Activated CD4-positive, CD25-positive, alpha-beta regulatory T cell treated with anti-CD3 and anti-CD28 coated beads, Interleukin-2, amount 50 U/mL, for 72 hours (primary cell): ENCODE measurements around the gene LETM1.

ENCODE experiments used
- DNase-seq: peaks from one replicate; pipeline ENCODE4 v3.0.0; 2021

Gene LETM1

GRCh38 chr4:1805493-1806222, 50.3 kb downstream of the LETM1 start:
- DNase-seq: no peak

- no peak for DNase-seq
These were observed 51.1 kb downstream of the LETM1 start for GRCh38 chr4:1804638-1805492.

GRCh38 chr4:1803523-1804423, 52.2 kb downstream of the LETM1 start:
- no peak for DNase-seq

GRCh38 chr4:1802720-1803522, 53.0 kb downstream of the LETM1 start:
- no peak for DNase-seq

GRCh38 chr4:1802151-1802715, 53.7 kb downstream of the LETM1 start:
- no peak for DNase-seq

- no peak for DNase-seq
These were observed 54.5 kb downstream of the LETM1 start for GRCh38 chr4:1801286-1801958.

GRCh38 chr4:1800805-1801204, 55.2 kb downstream of the LETM1 start:
- DNase-seq: no peak

GRCh38 chr4:1799387-1800375, 56.3 kb downstream of the LETM1 start:
- no peak for DNase-seq

- DNase-seq: no peak
These were observed 57.2 kb downstream of the LETM1 start for GRCh38 chr4:1798580-1799386.

GRCh38 chr4:1797861-1798579, 57.9 kb downstream of the LETM1 start:
- no peak for DNase-seq

GRCh38 chr4:1797298-1797860, 58.6 kb downstream of the LETM1 start:
- no peak for DNase-seq

- DNase-seq: no peak
These were observed 59.3 kb downstream of the LETM1 start for GRCh38 chr4:1796486-1797204.

GRCh38 chr4:1795299-1796195, 60.4 kb downstream of the LETM1 start:
- DNase-seq: no peak

- no peak for DNase-seq
These were observed 61.1 kb downstream of the LETM1 start for GRCh38 chr4:1794809-1795298.

- no peak for DNase-seq
These were observed 61.8 kb downstream of the LETM1 start for GRCh38 chr4:1793940-1794808.
